Endothelial cell of umbilical vein (primary cell): ENCODE measurements around the gene DALRD3. TPM values are rescaled to one million over a fixed set of nuclear protein-coding genes. Genes with fewer than 3 reads are reported as not detected.

Experiments
- BruUV-seq: library from RNA; stranded (reverse); fragments of 400-500 nt; replicated peaks from 2 replicates; lab custom pipeline; 2021; lab: Mats Ljungman, UMichigan
- CTCF ChIA-PET: fragments of 300-600, 350-600 bp; sonication (Branson Sonifier 250); formaldehyde crosslinking; loops from one replicate; lab custom pipeline; 2021; ENCODE audit warnings: antibody characterized with exemption, inconsistent platforms; lab: Charles Lee
- POLR2A ChIA-PET: fragments of 300-600, 350-600 bp; sonication (Branson Sonifier 250); formaldehyde crosslinking; loops from one replicate; lab custom pipeline; 2021; ENCODE audit warnings: antibody characterized with exemption, inconsistent platforms; lab: Charles Lee
- DNase-seq: peaks from one replicate; pipeline ENCODE4 v3.0.0-alpha.2; 2011; ENCODE audit warnings: low read depth, low spot score
- FAIRE-seq: peaks from 2 replicates; lab custom pipeline; 2011; peaks lifted over from hg19 to GRCh38; lab: Jason Lieb, UNC
- H2AFZ ChIP-seq: 2 replicates; pipeline ENCODE4 v1.6.0; 2012; ENCODE audit warnings: low read depth, low read length, control low read depth, inconsistent platforms
- H3K27ac ChIP-seq: 2 replicates; pipeline ENCODE4 v1.5.1; 2011; ENCODE audit warnings: low read depth, mild to moderate bottlenecking, control low read depth, low read length, moderate library complexity; ENCODE audit not compliant: insufficient read depth
- H3K27me3 ChIP-seq, 2 experiments: 2 replicates each; pipeline versions ENCODE4 v1.6.0 to v1.6.1; 2011; ENCODE audit warnings: low read length in 2 of 2, mixed read lengths in 1 of 2; ENCODE audit not compliant: control insufficient read depth in 2 of 2, insufficient read depth in 2 of 2
- H3K36me3 ChIP-seq, 2 experiments: 2 replicates in 1 of 2; 3 replicates in 1 of 2; pipeline ENCODE4 v1.5.1; 2011; ENCODE audit warnings: low read length in 2 of 2, mild to moderate bottlenecking in 1 of 2, moderate library complexity in 1 of 2; ENCODE audit not compliant: control insufficient read depth in 2 of 2, insufficient read depth in 2 of 2; ENCODE audit errors: extremely low read depth in 1 of 2
- H3K4me1 ChIP-seq: 3 replicates; pipeline ENCODE4 v1.5.1; 2011; ENCODE audit warnings: mild to moderate bottlenecking, low read length; ENCODE audit not compliant: control insufficient read depth, insufficient read depth; ENCODE audit errors: extremely low read depth
- H3K4me2 ChIP-seq: 2 replicates; pipeline ENCODE4 v1.6.1; 2011; ENCODE audit warnings: low read length, control low read depth, mixed read lengths; ENCODE audit not compliant: insufficient read depth
- H3K4me3 ChIP-seq, 3 experiments: fragments of 200-600 bp in 1 of 3; sonication (generic), shearing (Covaris generic) in 1 of 3; replicated peaks in 1 of 3; 2 replicates each; pipeline ENCODE4 v1.5.1; 2011 to 2016; ENCODE audit warnings: control low read depth in 3 of 3, low read length in 3 of 3, mild to moderate bottlenecking in 2 of 3, inconsistent platforms in 1 of 3, low read depth in 1 of 3, moderate library complexity in 1 of 3; ENCODE audit not compliant: insufficient read depth in 1 of 3
- H3K79me2 ChIP-seq: 2 replicates; pipeline ENCODE4 v1.6.0; 2012; ENCODE audit warnings: low read length, inconsistent platforms; ENCODE audit not compliant: control insufficient read depth, insufficient read depth
- H3K9ac ChIP-seq: replicated peaks from 2 replicates; pipeline ENCODE3; 2011; ENCODE audit warnings: low read length, control low read depth; ENCODE audit not compliant: insufficient read depth; ENCODE audit errors: extremely low read depth
- H3K9me1 ChIP-seq: replicated peaks from 3 replicates; pipeline ENCODE4 v1.6.0; 2011; ENCODE audit warnings: mild to moderate bottlenecking, low read length; ENCODE audit not compliant: control insufficient read depth, insufficient read depth; ENCODE audit errors: extremely low read depth
- H3K9me3 ChIP-seq: replicated peaks from 2 replicates; pipeline ENCODE4 v1.5.1; 2012; ENCODE audit warnings: low read length, inconsistent platforms; ENCODE audit not compliant: control insufficient read depth, insufficient read depth
- H4K20me1 ChIP-seq: replicated peaks from 2 replicates; pipeline ENCODE3; 2011; ENCODE audit warnings: mild to moderate bottlenecking, low read length; ENCODE audit not compliant: control insufficient read depth, insufficient read depth; ENCODE audit errors: extremely low read depth
- GATA2 ChIP-seq: IDR thresholded peaks from 2 replicates; pipeline ENCODE4 v1.7.0; 2011; ENCODE audit warnings: low read depth, mild to moderate bottlenecking, moderate library complexity, mixed read lengths, low read length; ENCODE audit not compliant: insufficient read length, insufficient read depth
- JUN ChIP-seq: IDR thresholded peaks from 2 replicates; pipeline ENCODE4 v1.6.1; 2011; ENCODE audit warnings: borderline replicate concordance, low read depth; ENCODE audit not compliant: insufficient read length, insufficient read depth
- POLR2AphosphoS5 ChIP-seq: IDR thresholded peaks from 2 replicates; pipeline ENCODE4 v1.6.1; 2012; ENCODE audit warnings: low read depth, mild to moderate bottlenecking, control low read depth, low read length, moderate library complexity; ENCODE audit not compliant: insufficient read depth
- dilution Hi-C: fragments of 300-500 bp; cut with MboI; formaldehyde crosslinking; loops from one replicate; pipeline ENCODE4 v1.15.0; 2019; ENCODE audit warnings: low sequenced_read_pairs; ENCODE audit not compliant: extremely low pct_ligation_motif_present
- intact Hi-C: fragments of 100-400 bp; cut with micrococcal nuclease; formaldehyde crosslinking; loops from one replicate; pipeline ENCODE4 v1.10.0; 2022
- polyA plus RNA-seq, 4 experiments: library from polyadenylated mRNA; depleted of rRNA in 3 of 4; stranded (reverse) in 3 of 4; unstranded in 1 of 4; fragments of >200 nt; gene quantifications; 2 replicates each; pipeline versions ENCODE4 v1.2.1 to v1.2.3, GENCODE V29; 2011 to 2012; ENCODE audit warnings: missing spikeins in 1 of 4
- total RNA-seq: library from RNA; stranded (reverse); gene quantifications from 2 replicates; pipeline ENCODE4 v1.2.3, GENCODE V29; 2021
- TF ChIP-seq, protein P1 (sequence below), 2 donors: IDR thresholded peaks; 1 replicate in 1 of 2; 2 replicates in 1 of 2; pipeline ENCODE4 v1.5.1; 2011; ENCODE audit warnings: low read length in 2 of 2, mild to moderate bottlenecking in 2 of 2, moderate library complexity in 2 of 2, control low read depth in 1 of 2, inconsistent platforms in 1 of 2, low read depth in 1 of 2; ENCODE audit not compliant: insufficient read depth in 1 of 2; ENCODE audit errors: extremely low read depth in 1 of 2

The DALRD3 gene
- total and polyA plus RNA-seq, 2 donors (not counting 3 experiments of a cell fraction or from before 2014, with no cell fraction given) = 22.7 to 60.8 TPM

DNA sequence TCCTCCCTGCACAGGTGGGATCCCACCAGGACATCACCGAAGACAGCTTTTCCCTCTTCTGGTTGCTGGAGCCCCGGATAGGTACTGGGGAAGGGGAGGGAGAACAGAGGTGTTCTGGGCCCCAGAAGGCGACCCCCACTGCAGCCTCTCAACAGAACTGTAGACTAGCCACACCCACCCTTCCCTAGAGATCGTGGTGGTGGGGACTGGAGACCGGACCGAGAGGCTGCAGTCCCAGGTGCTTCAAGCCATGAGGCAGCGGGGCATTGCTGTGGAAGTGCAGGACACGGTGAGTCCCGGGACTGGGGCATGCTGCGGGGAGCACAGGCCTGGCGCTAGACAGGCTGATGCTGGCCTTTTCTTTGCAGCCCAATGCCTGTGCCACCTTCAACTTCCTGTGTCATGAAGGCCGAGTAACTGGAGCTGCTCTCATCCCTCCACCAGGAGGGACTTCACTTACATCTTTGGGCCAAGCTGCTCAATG is 4.3 kb upstream of the DALRD3 start:
- CTCF ChIA-PET = interaction anchor here (0.9 to 8.3 kb wide), 9 partner anchors 9 to 426 kb away, joined by 3 to 127 read pairs (median 6); partner anchors contain the start of genes P4HTM, QRICH1, USP19 and WDR6
- no peak for FAIRE-seq
- intact Hi-C loops (loop anchor here (1.0 kb wide), 1 partner anchor 175 kb away; the partner anchor contains the start of gene PRKAR2A), dilution Hi-C loops (no loop called here)
- Histone ChIP-seq H3K4me1 (peaks cover 25% of the 10 kb centered on the region), H3K4me3 (peak overlapping the region; percentile 39 to 59 (median 57)), H2AFZ (no peak overlapping the region), H3K79me2 (peaks cover 43% of the 10 kb centered on the region), H4K20me1 (no peaks in the 10 kb centered on the region), H3K36me3 (peaks cover 13 to 27% of the 10 kb centered on the region in 2 experiments), H3K9me3 (no peaks in the 10 kb centered on the region), H3K27me3 (no peaks in the 10 kb centered on the region), H3K9ac (peak overlapping the region; percentile 96), H3K27ac (peak overlapping the region; percentile 95), H3K4me2 (peak overlapping the region; percentile 85), H3K9me1 (no peaks in the 10 kb centered on the region)
- no TSS peak for BruUV-seq
- DNase-seq = no peak
- POLR2A ChIA-PET = interaction anchor here (0.6 to 3.8 kb wide), 6 partner anchors 9 to 507 kb away, joined by 4 to 19 read pairs (median 6); partner anchors contain the start of genes QRICH1 and WDR6
- TF ChIP-seq POLR2AphosphoS5 (no peak), GATA2 (no peak), JUN (no peak)
- TF ChIP-seq, protein P1, sequence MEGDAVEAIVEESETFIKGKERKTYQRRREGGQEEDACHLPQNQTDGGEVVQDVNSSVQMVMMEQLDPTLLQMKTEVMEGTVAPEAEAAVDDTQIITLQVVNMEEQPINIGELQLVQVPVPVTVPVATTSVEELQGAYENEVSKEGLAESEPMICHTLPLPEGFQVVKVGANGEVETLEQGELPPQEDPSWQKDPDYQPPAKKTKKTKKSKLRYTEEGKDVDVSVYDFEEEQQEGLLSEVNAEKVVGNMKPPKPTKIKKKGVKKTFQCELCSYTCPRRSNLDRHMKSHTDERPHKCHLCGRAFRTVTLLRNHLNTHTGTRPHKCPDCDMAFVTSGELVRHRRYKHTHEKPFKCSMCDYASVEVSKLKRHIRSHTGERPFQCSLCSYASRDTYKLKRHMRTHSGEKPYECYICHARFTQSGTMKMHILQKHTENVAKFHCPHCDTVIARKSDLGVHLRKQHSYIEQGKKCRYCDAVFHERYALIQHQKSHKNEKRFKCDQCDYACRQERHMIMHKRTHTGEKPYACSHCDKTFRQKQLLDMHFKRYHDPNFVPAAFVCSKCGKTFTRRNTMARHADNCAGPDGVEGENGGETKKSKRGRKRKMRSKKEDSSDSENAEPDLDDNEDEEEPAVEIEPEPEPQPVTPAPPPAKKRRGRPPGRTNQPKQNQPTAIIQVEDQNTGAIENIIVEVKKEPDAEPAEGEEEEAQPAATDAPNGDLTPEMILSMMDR (IDR thresholded peaks at IDR 0.05; ENCODE audit: extremely low read depth in 1 of 2, insufficient read depth in 1 of 2, low read depth in 1 of 2, low read length in 2 of 2) = no peak
